NCI-H460 (cell line): ENCODE results near the gene DMBT1. TPM values are rescaled to one million over a fixed set of nuclear protein-coding genes. Genes with fewer than 3 reads are reported as not detected.

Experiments used
- DNase-seq: peaks from one replicate; pipeline ENCODE4 v3.0.0-alpha.2; 2016; ENCODE audit warnings: low read depth; ENCODE audit errors: extremely low read depth
- total RNA-seq: library from RNA; depleted of rRNA; stranded (reverse); fragments of >200 nt; shearing (Covaris generic); gene quantifications from 2 replicates; pipeline ENCODE4 v1.2.3, GENCODE V29; 2014

DMBT1 gene
- total RNA-seq, 1 experiment from 2014 or later = 0.02 TPM

- DNase-seq = no peak
Observed at GRCh38 chr10:122546242-122546641, 14.3 kb upstream of the DMBT1 start.

- no peak for DNase-seq
Observed at GRCh38 chr10:122548407-122549085, 12.0 kb upstream of the DMBT1 start.

GRCh38 chr10:122549636-122550035 lies 10.9 kb upstream of the DMBT1 start:
- no peak for DNase-seq

GRCh38 chr10:122550427-122550826 lies 10.1 kb upstream of the DMBT1 start:
- DNase-seq = no peak

GRCh38 chr10:122550983-122551382 lies 9.6 kb upstream of the DMBT1 start:
- no peak for DNase-seq

- no peak for DNase-seq
Observed at GRCh38 chr10:122551450-122551849, 9.1 kb upstream of the DMBT1 start.

- DNase-seq = no peak
Observed at GRCh38 chr10:122553341-122553740, 7.2 kb upstream of the DMBT1 start.

- DNase-seq = no peak
Observed at GRCh38 chr10:122554131-122555036, 6.2 kb upstream of the DMBT1 start.

GRCh38 chr10:122555442-122555841 lies 5.1 kb upstream of the DMBT1 start:
- DNase-seq = no peak

- DNase-seq = no peak
Observed at GRCh38 chr10:122557516-122557915, 3.0 kb upstream of the DMBT1 start.

GRCh38 chr10:122558452-122558851 lies 2.1 kb upstream of the DMBT1 start:
- DNase-seq = no peak

- DNase-seq = no peak
Observed at GRCh38 chr10:122559228-122559627, 1.3 kb upstream of the DMBT1 start.

- DNase-seq = no peak
Observed at GRCh38 chr10:122561212-122561611, 658 bp downstream of the DMBT1 start.

GRCh38 chr10:122561792-122562191 lies 1.2 kb downstream of the DMBT1 start:
- DNase-seq = no peak

- no peak for DNase-seq
Observed at GRCh38 chr10:122564980-122565379, 4.4 kb downstream of the DMBT1 start.

- peak; percentile 81 for DNase-seq
Observed at GRCh38 chr10:122565766-122566206, 5.2 kb downstream of the DMBT1 start.

GRCh38 chr10:122566632-122567031 lies 6.1 kb downstream of the DMBT1 start:
- no peak for DNase-seq

GRCh38 chr10:122567056-122567660 lies 6.6 kb downstream of the DMBT1 start:
- no peak for DNase-seq

- DNase-seq = no peak
Observed at GRCh38 chr10:122568551-122568950, 8.0 kb downstream of the DMBT1 start.

- DNase-seq = no peak
Observed at GRCh38 chr10:122570920-122571319, 10.4 kb downstream of the DMBT1 start.

GRCh38 chr10:122571892-122572291 lies 11.3 kb downstream of the DMBT1 start:
- DNase-seq = no peak
